HCT116 (cell line): Measurements from ENCODE around the gene BRINP2. TPM values are rescaled to one million over a fixed set of nuclear protein-coding genes. Genes with fewer than 3 reads are reported as not detected.

Experiments used
- ATAC-seq: fragments of 200-7000 bp; cut with Tn5 transposase; 2 replicates; pipeline ENCODE4 v1.9.1; 2020; ENCODE audit warnings: mild to moderate bottlenecking, moderate library complexity
- BruUV-seq: library from RNA; stranded (reverse); fragments of 400-500 nt; replicated peaks from 2 replicates; lab custom pipeline; 2021; lab: Mats Ljungman, UMichigan
- CTCF ChIA-PET: fragments of 300-600 bp; sonication (Branson Sonifier 250); formaldehyde crosslinking; loops from one replicate; lab custom pipeline; 2021; ENCODE audit warnings: antibody characterized with exemption; lab: Charles Lee
- POLR2A ChIA-PET: fragments of 300-600, 350-600 bp; sonication (Branson Sonifier 250); formaldehyde crosslinking; loops from one replicate; lab custom pipeline; 2021; ENCODE audit warnings: antibody characterized with exemption; lab: Charles Lee
- RAD21 ChIA-PET, 2 experiments: fragments of 300-600 bp; sonication (Branson Sonifier 250); formaldehyde crosslinking; loops; one replicate each; lab custom pipeline; 2023; ENCODE audit warnings: low total read pairs in 2 of 2; ENCODE audit not compliant: uncharacterized antibody in 2 of 2, unreplicated experiment in 2 of 2, low non-redundant PET in 1 of 2; lab: Charles Lee
- DNase-seq: peaks from one replicate; pipeline ENCODE4 v3.0.0-alpha.2; 2010; ENCODE audit warnings: low read depth, low spot score
- H2AFZ ChIP-seq: fragments of 200-600 bp; shearing (Covaris generic), sonication (generic); 2 replicates; pipeline ENCODE4 v1.6.1; 2017; ENCODE audit warnings: low read depth, mixed run types, mixed read lengths, antibody characterized with exemption, low read length; ENCODE audit not compliant: poor library complexity, severe bottlenecking
- H3K27ac ChIP-seq: 2 replicates; pipeline ENCODE4 v1.5.1; 2012; ENCODE audit warnings: low read depth, low read length
- H3K27me3 ChIP-seq: fragments of 200-600 bp; sonication (generic); 2 replicates; pipeline ENCODE4 v1.6.1; 2016; ENCODE audit warnings: mixed run types, low read length, mixed read lengths; ENCODE audit not compliant: insufficient read depth
- H3K36me3 ChIP-seq, 2 experiments: fragments of 200-500 bp in 1 of 2; fragments of 200-600 bp in 1 of 2; sonication (Bioruptor generic) in 1 of 2; sonication (generic) in 1 of 2; 2 replicates each; pipeline versions ENCODE4 v1.5.1 to v1.6.1; 2014 to 2016; ENCODE audit warnings: low read length in 2 of 2, inconsistent platforms in 1 of 2, mixed read lengths in 1 of 2, mixed run types in 1 of 2; ENCODE audit not compliant: insufficient read depth in 2 of 2, control insufficient read depth in 1 of 2
- H3K4me1 ChIP-seq, 2 experiments: fragments of 200-600 bp in 1 of 2; sonication (generic) in 1 of 2; 2 replicates each; pipeline versions ENCODE4 v1.5.1 to v1.6.1; 2012 to 2017; ENCODE audit warnings: low read length in 2 of 2, inconsistent platforms in 1 of 2, mild to moderate bottlenecking in 1 of 2, mixed read lengths in 1 of 2, mixed run types in 1 of 2, moderate library complexity in 1 of 2; ENCODE audit not compliant: insufficient read depth in 2 of 2, control insufficient read depth in 1 of 2
- H3K4me2 ChIP-seq: fragments of 200-600 bp; sonication (generic); 2 replicates; pipeline ENCODE4 v1.6.1; 2017; ENCODE audit warnings: mixed run types, low read length, mixed read lengths
- H3K4me3 ChIP-seq, 2 experiments: fragments of 200-600 bp in 1 of 2; sonication (generic) in 1 of 2; replicated peaks in 1 of 2; 2 replicates each; pipeline ENCODE4 v1.5.1; 2011 to 2016; ENCODE audit warnings: low read length in 2 of 2, control low read depth in 1 of 2, low read depth in 1 of 2, mild to moderate bottlenecking in 1 of 2, mixed read lengths in 1 of 2, mixed run types in 1 of 2
- H3K79me2 ChIP-seq: fragments of 200-600 bp; sonication (generic); 2 replicates; pipeline ENCODE4 v1.6.1; 2017; ENCODE audit warnings: mild to moderate bottlenecking, mixed run types, low read length, moderate library complexity, mixed read lengths; ENCODE audit not compliant: insufficient read depth
- H3K9ac ChIP-seq: fragments of 200-600 bp; sonication (generic); 2 replicates; pipeline ENCODE4 v1.6.1; 2016; ENCODE audit warnings: low read length, mixed read lengths
- H3K9me2 ChIP-seq: fragments of 200-600 bp; sonication (generic), shearing (Covaris generic); 2 replicates; pipeline ENCODE4 v1.6.1; 2017; ENCODE audit warnings: mixed run types, mild to moderate bottlenecking, moderate library complexity; ENCODE audit not compliant: insufficient read depth
- H3K9me3 ChIP-seq, 2 experiments: fragments of 200-500 bp in 1 of 2; fragments of 200-600 bp in 1 of 2; sonication (Bioruptor generic) in 1 of 2; sonication (generic) in 1 of 2; 2 replicates each; pipeline ENCODE4 v1.6.1; 2014 to 2017; ENCODE audit warnings: low read length in 2 of 2, mixed read lengths in 2 of 2, inconsistent platforms in 1 of 2, low read depth in 1 of 2, mild to moderate bottlenecking in 1 of 2, mixed run types in 1 of 2, moderate library complexity in 1 of 2; ENCODE audit not compliant: control insufficient read depth in 1 of 2, insufficient read depth in 1 of 2
- H4K20me1 ChIP-seq: fragments of 200-600 bp; sonication (generic), shearing (Covaris generic); 2 replicates; pipeline ENCODE4 v1.6.1; 2017; ENCODE audit warnings: mixed run types, mild to moderate bottlenecking, moderate library complexity; ENCODE audit not compliant: insufficient read depth
- ATF3 ChIP-seq: IDR thresholded peaks from 2 replicates; pipeline ENCODE4 v1.6.1; 2012
- CBX3 ChIP-seq: IDR thresholded peaks from 2 replicates; pipeline ENCODE4 v1.6.1; 2012; ENCODE audit warnings: low read depth
- EGR1 ChIP-seq: IDR thresholded peaks from 2 replicates; pipeline ENCODE4 v1.6.1; 2012; ENCODE audit warnings: low read depth
- ELF1 ChIP-seq: IDR thresholded peaks from 2 replicates; pipeline ENCODE4 v1.6.1; 2012; ENCODE audit warnings: low read depth, borderline replicate concordance
- EZH2 ChIP-seq: fragments of 200-600 bp; sonication (generic); IDR thresholded peaks from 2 replicates; pipeline ENCODE4 v1.6.1; 2017; ENCODE audit warnings: antibody characterized with exemption, mixed run types
- FOSL1 ChIP-seq: IDR thresholded peaks from 2 replicates; pipeline ENCODE4 v1.6.1; 2012; ENCODE audit warnings: low read depth
- MAX ChIP-seq: IDR thresholded peaks from 2 replicates; pipeline ENCODE4 v1.6.1; 2012
- POLR2A ChIP-seq: IDR thresholded peaks from 2 replicates; pipeline ENCODE4 v1.7.0; 2011; ENCODE audit warnings: borderline replicate concordance; ENCODE audit not compliant: insufficient read depth, insufficient read length; ENCODE audit errors: extremely low read depth
- RAD21 ChIP-seq: IDR thresholded peaks from 2 replicates; pipeline ENCODE4 v1.6.1; 2012; ENCODE audit warnings: low read depth, mild to moderate bottlenecking
- YY1 ChIP-seq: IDR thresholded peaks from 2 replicates; pipeline ENCODE4 v1.6.1; 2011; ENCODE audit warnings: low read length, low read depth, moderate library complexity, mild to moderate bottlenecking; ENCODE audit not compliant: insufficient replicate concordance; ENCODE audit errors: extremely low read depth
- ZBTB33 ChIP-seq: IDR thresholded peaks from 2 replicates; pipeline ENCODE4 v1.6.1; 2011; ENCODE audit warnings: mild to moderate bottlenecking, low read length, moderate library complexity; ENCODE audit not compliant: insufficient replicate concordance; ENCODE audit errors: extremely low read depth
- ZFX ChIP-seq: fragments of 450-650 bp; IDR thresholded peaks from 2 replicates; pipeline ENCODE4 v1.6.1; 2017
- intact Hi-C: fragments of 100-400 bp; cut with micrococcal nuclease; formaldehyde crosslinking; loops from 2 replicates; pipeline ENCODE4 v1.10.0; 2022
- total RNA-seq: library from RNA; stranded (reverse); gene quantifications from one replicate; pipeline ENCODE4 v1.2.1, GENCODE V29; 2021; ENCODE audit not compliant: unreplicated experiment

BRINP2 gene
- total RNA-seq, 1 experiment from 2014 or later = not detected

GRCh38 chr1:177275736-177276135, 105.0 kb downstream of the BRINP2 start:
- no peak overlapping the region for H3K9ac ChIP-seq
- H2AFZ ChIP-seq = no peak overlapping the region
- H3K9me2 ChIP-seq = no peaks in the 10 kb centered on the region
- no peaks in the 10 kb centered on the region for H3K4me1 ChIP-seq
- ATAC-seq = no peak
- no peaks in the 10 kb centered on the region for H3K36me3 ChIP-seq
- H3K4me2 ChIP-seq = no peak overlapping the region
- H3K4me3 ChIP-seq = no peak overlapping the region
- H4K20me1 ChIP-seq = no peaks in the 10 kb centered on the region
- H3K9me3 ChIP-seq = no peaks in the 10 kb centered on the region
- no peak for TF ChIP-seq RAD21
- no peak for TF ChIP-seq YY1
- no peak for TF ChIP-seq CBX3
- TF ChIP-seq POLR2A = no peak
- TF ChIP-seq, all 23 proteins: peak for 0
- Histone ChIP-seq H3K27me3 (peaks cover 6% of the 10 kb centered on the region; the same call in 1 of the 2 replicates), H3K79me2 (no peaks in the 10 kb centered on the region), H3K27ac (no peak overlapping the region)
- CTCF ChIA-PET = no interaction called here
- intact Hi-C loops = no loop called here
- DNase-seq = no peak
- BruUV-seq = no TSS peak
- POLR2A ChIA-PET = no interaction called here
- RAD21 ChIA-PET = no interaction called here

- Histone ChIP-seq H3K9me3 (no peaks in the 10 kb centered on the region), H2AFZ (no peak overlapping the region), H3K36me3 (no peaks in the 10 kb centered on the region), H3K4me1 (no peaks in the 10 kb centered on the region), H3K9ac (no peak overlapping the region), H3K9me2 (no peaks in the 10 kb centered on the region), H3K27ac (no peak overlapping the region), H3K4me3 (no peak overlapping the region), H4K20me1 (no peaks in the 10 kb centered on the region), H3K27me3 (no peaks in the 10 kb centered on the region), H3K79me2 (no peaks in the 10 kb centered on the region), H3K4me2 (no peak overlapping the region)
- DNase-seq (no peak), ATAC-seq (no peak)
- POLR2A ChIA-PET = no interaction called here
- no TSS peak for BruUV-seq
- RAD21 ChIA-PET = no interaction called here
- CTCF ChIA-PET = no interaction called here
- intact Hi-C loops = no loop called here
- TF ChIP-seq ZBTB33 = no peak
- no peak for TF ChIP-seq ATF3
- no peak for TF ChIP-seq CBX3
- TF ChIP-seq RAD21 = no peak
- TF ChIP-seq YY1 = no peak
- no peak for TF ChIP-seq FOSL1
- TF ChIP-seq ZFX = no peak
- no peak for TF ChIP-seq POLR2A
- TF ChIP-seq ELF1 = no peak
- no peak for TF ChIP-seq EZH2
- no peak for TF ChIP-seq EGR1
- TF ChIP-seq MAX = no peak
Observed at GRCh38 chr1:177278626-177279390, 108.0 kb downstream of the BRINP2 start.
